ENCODE results near the gene C5orf24. TPM values are rescaled to one million over a fixed set of nuclear protein-coding genes. Genes with fewer than 3 reads are reported as not detected.
"Not testable (repeated sequence)": the region's sequence is repeated elsewhere in the genome, so short reads cannot be mapped to it uniquely, and the experiment has no call there.

C5orf24 gene
- total RNA-seq, 1 experiment from 2014 or later, result 22.5 TPM

DNA sequence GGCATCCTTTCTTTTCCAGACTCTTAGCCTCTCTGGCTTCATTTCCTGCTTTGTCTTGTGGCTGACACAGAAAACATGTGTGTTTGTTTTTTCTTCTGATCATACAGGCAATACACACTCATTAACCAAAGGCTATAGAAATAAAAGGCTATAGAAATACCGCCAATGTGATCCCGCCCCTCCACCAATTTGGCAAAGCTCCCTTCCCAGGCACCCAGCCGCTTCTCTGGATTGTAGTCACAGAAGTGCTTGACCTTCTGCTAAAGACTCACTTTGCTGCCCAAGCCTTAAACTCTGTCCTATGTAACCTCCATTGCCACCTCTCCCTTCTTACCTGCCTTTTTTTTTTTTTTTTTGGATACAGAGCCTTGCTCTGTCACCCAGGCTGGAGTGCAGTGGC, 33.7 kb downstream of the C5orf24 start:
- Histone ChIP-seq H3K18ac (ENCODE audit: insufficient read length, low read depth, low read length) (no peak overlapping the region), H3K14ac (ENCODE audit: insufficient read depth, low read length) (no peak overlapping the region), H3K79me1 (ENCODE audit: insufficient read depth, low read depth, low read length, poor library complexity, severe bottlenecking) (no peaks in the 10 kb centered on the region), H2BK5ac (ENCODE audit: insufficient read length, low read length) (no peak overlapping the region), H2BK15ac (ENCODE audit: low read depth, low read length) (no peak overlapping the region), H2AK5ac (ENCODE audit: insufficient read length, low read length) (no peak overlapping the region), H2BK12ac (ENCODE audit: insufficient read length, low read depth, low read length) (no peak overlapping the region), H3K56ac (ENCODE audit: insufficient read length, low read depth, low read length) (no peak overlapping the region), H3K4ac (ENCODE audit: low read depth, low read length) (no peak overlapping the region), H3K79me2 (ENCODE audit: insufficient read depth, low read length) (no peaks in the 10 kb centered on the region), H2BK120ac (ENCODE audit: low read depth, low read length, poor library complexity, severe bottlenecking) (no peak overlapping the region), H3T11ph (ENCODE audit: low read length) (no peak overlapping the region), H3K23ac (ENCODE audit: insufficient read length, low read depth, low read length) (no peak overlapping the region), H3K9ac (ENCODE audit: extremely low read depth, insufficient read length, low read length) (no peak overlapping the region), H3K23me2 (ENCODE audit: insufficient read length, low read depth, low read length, poor library complexity, severe bottlenecking) (peaks cover 6% of the 10 kb centered on the region), H3K4me1 (ENCODE audit: insufficient read depth, low read length) (no peaks in the 10 kb centered on the region), H4K91ac (ENCODE audit: insufficient read length, low read depth, low read length) (no peak overlapping the region), H2AFZ (ENCODE audit: low read length) (no peak overlapping the region), H4K5ac (ENCODE audit: insufficient read length, low read depth, low read length) (no peak overlapping the region), H3K27me3 (ENCODE audit: insufficient read depth, low read length) (no peaks in the 10 kb centered on the region), H3K27ac (ENCODE audit: insufficient read length, low read depth, low read length) (no peak overlapping the region), H4K8ac (replicated peaks; ENCODE audit: insufficient read length, low read depth, low read length) (no peak overlapping the region), H3K9me3 (ENCODE audit: control insufficient read depth, low read depth, low read length) (no peaks in the 10 kb centered on the region), H3K4me2 (ENCODE audit: insufficient read depth, insufficient read length, low read length) (no peak overlapping the region), H4K20me1 (ENCODE audit: control insufficient read depth, insufficient read depth, insufficient read length) (no peaks in the 10 kb centered on the region), H2BK20ac (ENCODE audit: low read depth, low read length, poor library complexity, severe bottlenecking) (no peak overlapping the region)
- H3K27ac Mint-ChIP-seq, result no peak overlapping the region
- TF ChIP-seq CTCF (conservative IDR thresholded peaks at IDR 0.05), result no peak
- WGBS (ENCODE audit: extremely low coverage, insufficient read length, low lambda C conversion rate), result no CpG with 5 or more reads among the region's 3 CpGs
- DNase-seq, result no peak
- peaks cover 0 to 5% of the 10 kb centered on the region in 2 experiments; a peak in 4 of 5 replicates for H3K9me3 Mint-ChIP-seq
- peaks cover 16 to 18% of the 10 kb centered on the region in 2 experiments for H3K4me1 Mint-ChIP-seq
- H3K27me3 Mint-ChIP-seq (ENCODE audit: low read depth), result no peaks in the 10 kb centered on the region
- H3K36me3 Mint-ChIP-seq (ENCODE audit: insufficient read depth in 1 of 3, low read depth in 3 of 3), result peaks cover 4 to 9% (median 5%) of the 10 kb centered on the region in 3 experiments; a peak in 5 of 7 replicates
- no peak overlapping the region for H3K4me3 Mint-ChIP-seq

- H3K23ac ChIP-seq (ENCODE audit: insufficient read length, low read depth, low read length); H2AFZ ChIP-seq (ENCODE audit: low read length); H3K18ac ChIP-seq (ENCODE audit: insufficient read length, low read depth, low read length); H4K5ac ChIP-seq (ENCODE audit: insufficient read length, low read depth, low read length); H4K20me1 ChIP-seq (ENCODE audit: control insufficient read depth, insufficient read depth, insufficient read length); H3K9me3 ChIP-seq (ENCODE audit: control insufficient read depth, low read depth, low read length); H3K56ac ChIP-seq (ENCODE audit: insufficient read length, low read depth, low read length); H3K79me2 ChIP-seq (ENCODE audit: insufficient read depth, low read length); H3K27me3 ChIP-seq (ENCODE audit: insufficient read depth, low read length); H2BK15ac ChIP-seq (ENCODE audit: low read depth, low read length); H3K4me1 ChIP-seq (ENCODE audit: insufficient read depth, low read length); H3K79me1 ChIP-seq (ENCODE audit: insufficient read depth, low read depth, low read length, poor library complexity, severe bottlenecking); H3K4me2 ChIP-seq (ENCODE audit: insufficient read depth, insufficient read length, low read length); H3T11ph ChIP-seq (ENCODE audit: low read length); H2BK5ac ChIP-seq (ENCODE audit: insufficient read length, low read length); H3K27me3 Mint-ChIP-seq (ENCODE audit: low read depth); H3K27ac Mint-ChIP-seq; H2BK12ac ChIP-seq (ENCODE audit: insufficient read length, low read depth, low read length); H3K9ac ChIP-seq (ENCODE audit: extremely low read depth, insufficient read length, low read length); H2BK120ac ChIP-seq (ENCODE audit: low read depth, low read length, poor library complexity, severe bottlenecking); H4K91ac ChIP-seq (ENCODE audit: insufficient read length, low read depth, low read length); DNase-seq; H3K23me2 ChIP-seq (ENCODE audit: insufficient read length, low read depth, low read length, poor library complexity, severe bottlenecking); H3K27ac ChIP-seq (ENCODE audit: insufficient read length, low read depth, low read length); H3K4me3 Mint-ChIP-seq; H2BK20ac ChIP-seq (ENCODE audit: low read depth, low read length, poor library complexity, severe bottlenecking); H3K36me3 Mint-ChIP-seq (ENCODE audit: insufficient read depth in 1 of 3, low read depth in 3 of 3); H3K4ac ChIP-seq (ENCODE audit: low read depth, low read length); H2AK5ac ChIP-seq (ENCODE audit: insufficient read length, low read length); H3K14ac ChIP-seq (ENCODE audit: insufficient read depth, low read length); H3K9me3 Mint-ChIP-seq; H4K8ac ChIP-seq (replicated peaks; ENCODE audit: insufficient read length, low read depth, low read length): not testable (repeated sequence)
- H3K4me1 Mint-ChIP-seq, result peaks cover 9 to 12% of the 10 kb centered on the region in 2 experiments
- no CpG with 5 or more reads among the region's 3 CpGs for WGBS (ENCODE audit: extremely low coverage, insufficient read length, low lambda C conversion rate)
Observed at GRCh38 chr5:134880937-134881336, 35.2 kb downstream of the C5orf24 start.

Measured in H9 (cell line).